CD4-positive, alpha-beta T cell treated with Interleukin-4 for 4 hours (primary cell): Measurements from ENCODE around the gene CFAP74.
"Not testable (repeated sequence)": the region's sequence is repeated elsewhere in the genome, so short reads cannot be mapped to it uniquely, and the experiment has no call there.

Experiments
- DNase-seq: peaks from one replicate; pipeline ENCODE4 v3.0.0-alpha.2; 2020

The CFAP74 gene

GRCh38 chr1:1893997-1894353 lies 109.6 kb downstream of the CFAP74 start:
- no peak for DNase-seq

GRCh38 chr1:1893291-1893985 lies 110.1 kb downstream of the CFAP74 start:
- no peak for DNase-seq

- no peak for DNase-seq
Observed at GRCh38 chr1:1892763-1893120, 110.8 kb downstream of the CFAP74 start.

GRCh38 chr1:1892079-1892762 lies 111.4 kb downstream of the CFAP74 start:
- DNase-seq: no peak

GRCh38 chr1:1891349-1892078 lies 112.1 kb downstream of the CFAP74 start:
- DNase-seq: peak; percentile 57

GRCh38 chr1:1890506-1891348 lies 112.9 kb downstream of the CFAP74 start, which contains the start of gene GNB1:
Gene GNB1, minus strand, starts transcription at chr1:1891087. Its CDS starts 65,634 bp downstream, at chr1:1825453.
- DNase-seq: peak; percentile 86

GRCh38 chr1:1889847-1890505 lies 113.6 kb downstream of the CFAP74 start:
- DNase-seq: no peak

- no peak for DNase-seq
Observed at GRCh38 chr1:1889090-1889750, 114.4 kb downstream of the CFAP74 start.

GRCh38 chr1:1883890-1884289 lies 119.7 kb downstream of the CFAP74 start:
- DNase-seq: not testable (repeated sequence)

GRCh38 chr1:1883092-1883873 lies 120.3 kb downstream of the CFAP74 start:
- no peak for DNase-seq

GRCh38 chr1:1881727-1882126 lies 121.9 kb downstream of the CFAP74 start:
- DNase-seq: no peak

- DNase-seq: no peak
Observed at GRCh38 chr1:1880617-1881312, 122.8 kb downstream of the CFAP74 start.

GRCh38 chr1:1879942-1880341 lies 123.6 kb downstream of the CFAP74 start:
- DNase-seq: no peak

GRCh38 chr1:1877865-1878436 lies 125.6 kb downstream of the CFAP74 start:
- DNase-seq: no peak

- DNase-seq: no peak
Observed at GRCh38 chr1:1876335-1876930, 127.2 kb downstream of the CFAP74 start.

- DNase-seq: no peak
Observed at GRCh38 chr1:1875932-1876331, 127.7 kb downstream of the CFAP74 start.

GRCh38 chr1:1874901-1875300 lies 128.7 kb downstream of the CFAP74 start:
- DNase-seq: no peak

- DNase-seq: no peak
Observed at GRCh38 chr1:1873186-1873585, 130.4 kb downstream of the CFAP74 start.

- no peak for DNase-seq
Observed at GRCh38 chr1:1872329-1872994, 131.1 kb downstream of the CFAP74 start.
